ENCODE data around the gene GPX2.

Gene GPX2

GRCh38 chr14:64942531-64943111, at the start of gene GPX2:
GPX2 (minus strand) TSS chr14:64942745; CDS start chr14:64942726, 19 bp downstream.
- DNase-seq (ENCODE audit: low read depth) = no peak

- no peak for DNase-seq (ENCODE audit: low read depth)
These were observed 48.4 kb upstream of the GPX2 start for GRCh38 chr14:64990939-64991338.

GRCh38 chr14:64990296-64990695, 47.8 kb upstream of the GPX2 start:
- no peak for DNase-seq (ENCODE audit: low read depth)

- DNase-seq (ENCODE audit: low read depth) = no peak
These were observed 44.9 kb upstream of the GPX2 start for GRCh38 chr14:64987438-64987767.

- peak; percentile 86 for DNase-seq (ENCODE audit: low read depth)
These were observed 44.3 kb upstream of the GPX2 start, which contains the start of gene FNTB for GRCh38 chr14:64986648-64987437. FNTB (plus strand) TSS chr14:64986895; CDS start chr14:64986954, 59 bp downstream.

GRCh38 chr14:64983439-64984310, 41.1 kb upstream of the GPX2 start:
- DNase-seq (ENCODE audit: low read depth) = no peak

GRCh38 chr14:64979336-64980074, 37.0 kb upstream of the GPX2 start:
- DNase-seq (ENCODE audit: low read depth) = no peak

- no peak for DNase-seq (ENCODE audit: low read depth)
These were observed 32.0 kb upstream of the GPX2 start for GRCh38 chr14:64974563-64974962.

GRCh38 chr14:64973826-64974225, 31.3 kb upstream of the GPX2 start:
- no peak for DNase-seq (ENCODE audit: low read depth)

- no peak for DNase-seq (ENCODE audit: low read depth)
These were observed 30.5 kb upstream of the GPX2 start for GRCh38 chr14:64973026-64973442.

- peak; percentile 26 for DNase-seq (ENCODE audit: low read depth)
These were observed 29.6 kb upstream of the GPX2 start, which contains the start of gene RAB15 for GRCh38 chr14:64971943-64972791. RAB15 (minus strand) TSS chr14:64972336; CDS start chr14:64972076, 260 bp downstream.

GRCh38 chr14:64971491-64971942, 29.0 kb upstream of the GPX2 start:
- DNase-seq (ENCODE audit: low read depth) = no peak

- DNase-seq (ENCODE audit: low read depth) = no peak
These were observed 28.4 kb upstream of the GPX2 start for GRCh38 chr14:64970776-64971477.

- no peak for DNase-seq (ENCODE audit: low read depth)
These were observed 27.5 kb upstream of the GPX2 start for GRCh38 chr14:64970041-64970440.

- DNase-seq (ENCODE audit: low read depth) = no peak
These were observed 26.1 kb upstream of the GPX2 start for GRCh38 chr14:64968651-64969050.

- DNase-seq (ENCODE audit: low read depth) = no peak
These were observed 25.6 kb upstream of the GPX2 start for GRCh38 chr14:64968167-64968566.

- DNase-seq (ENCODE audit: low read depth) = no peak
These were observed 24.4 kb upstream of the GPX2 start for GRCh38 chr14:64966976-64967375.

GRCh38 chr14:64965356-64966000, 22.9 kb upstream of the GPX2 start:
- DNase-seq (ENCODE audit: low read depth) = no peak

- DNase-seq (ENCODE audit: low read depth) = no peak
These were observed 21.1 kb upstream of the GPX2 start for GRCh38 chr14:64963611-64964010.
